Adrenal gland (tissue), 5 donors: ENCODE results near the gene RPRD1A.

ENCODE experiments used
- POLR2A ChIP-seq, 2 donors: fragments of 450-650 bp; IDR thresholded peaks; one replicate each; pipeline ENCODE4 v1.6.1; 2017; ENCODE audit warnings: antibody characterized with exemption in 2 of 2, mild to moderate bottlenecking in 2 of 2, moderate library complexity in 1 of 2
- TF ChIP-seq, protein P1 (sequence below), 6 experiments: fragments of 450-650 bp in 4 of 6; fragments of 200-600 bp in 2 of 6; sonication (generic) in 1 of 6; IDR thresholded peaks; 1 replicate in 5 of 6; 2 replicates in 1 of 6; pipeline versions ENCODE4 v1.5.1 to v1.8.0; 2016 to 2021; ENCODE audit warnings: antibody characterized with exemption in 6 of 6, mild to moderate bottlenecking in 2 of 6, moderate library complexity in 1 of 6
- donor health status: DM: no; HTN: no; CAD: no.

- TF ChIP-seq, protein P1, sequence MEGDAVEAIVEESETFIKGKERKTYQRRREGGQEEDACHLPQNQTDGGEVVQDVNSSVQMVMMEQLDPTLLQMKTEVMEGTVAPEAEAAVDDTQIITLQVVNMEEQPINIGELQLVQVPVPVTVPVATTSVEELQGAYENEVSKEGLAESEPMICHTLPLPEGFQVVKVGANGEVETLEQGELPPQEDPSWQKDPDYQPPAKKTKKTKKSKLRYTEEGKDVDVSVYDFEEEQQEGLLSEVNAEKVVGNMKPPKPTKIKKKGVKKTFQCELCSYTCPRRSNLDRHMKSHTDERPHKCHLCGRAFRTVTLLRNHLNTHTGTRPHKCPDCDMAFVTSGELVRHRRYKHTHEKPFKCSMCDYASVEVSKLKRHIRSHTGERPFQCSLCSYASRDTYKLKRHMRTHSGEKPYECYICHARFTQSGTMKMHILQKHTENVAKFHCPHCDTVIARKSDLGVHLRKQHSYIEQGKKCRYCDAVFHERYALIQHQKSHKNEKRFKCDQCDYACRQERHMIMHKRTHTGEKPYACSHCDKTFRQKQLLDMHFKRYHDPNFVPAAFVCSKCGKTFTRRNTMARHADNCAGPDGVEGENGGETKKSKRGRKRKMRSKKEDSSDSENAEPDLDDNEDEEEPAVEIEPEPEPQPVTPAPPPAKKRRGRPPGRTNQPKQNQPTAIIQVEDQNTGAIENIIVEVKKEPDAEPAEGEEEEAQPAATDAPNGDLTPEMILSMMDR (IDR thresholded peaks at IDR 0.05): no peak
- TF ChIP-seq POLR2A (IDR thresholded peaks at IDR 0.05): no peak
Measured at GRCh38 chr18:35942661-35943060, 124.7 kb downstream of the RPRD1A start.
